K562 treated with DMSO at 1 percent for 24 hours (cell line): ENCODE data around the gene CENPX. TPM values are rescaled to one million over a fixed set of nuclear protein-coding genes. Genes with fewer than 3 reads are reported as not detected.

Experiments
- total RNA-seq: library from RNA; unstranded; fragments of 300-600 nt; gene quantifications from 2 replicates; pipeline ENCODE4 v1.2.3, GENCODE V29; 2022; ENCODE audit warnings: low read depth; ENCODE audit not compliant: insufficient read depth

The CENPX gene
- 146 and 169 TPM in 2 replicates for total RNA-seq

DNA sequence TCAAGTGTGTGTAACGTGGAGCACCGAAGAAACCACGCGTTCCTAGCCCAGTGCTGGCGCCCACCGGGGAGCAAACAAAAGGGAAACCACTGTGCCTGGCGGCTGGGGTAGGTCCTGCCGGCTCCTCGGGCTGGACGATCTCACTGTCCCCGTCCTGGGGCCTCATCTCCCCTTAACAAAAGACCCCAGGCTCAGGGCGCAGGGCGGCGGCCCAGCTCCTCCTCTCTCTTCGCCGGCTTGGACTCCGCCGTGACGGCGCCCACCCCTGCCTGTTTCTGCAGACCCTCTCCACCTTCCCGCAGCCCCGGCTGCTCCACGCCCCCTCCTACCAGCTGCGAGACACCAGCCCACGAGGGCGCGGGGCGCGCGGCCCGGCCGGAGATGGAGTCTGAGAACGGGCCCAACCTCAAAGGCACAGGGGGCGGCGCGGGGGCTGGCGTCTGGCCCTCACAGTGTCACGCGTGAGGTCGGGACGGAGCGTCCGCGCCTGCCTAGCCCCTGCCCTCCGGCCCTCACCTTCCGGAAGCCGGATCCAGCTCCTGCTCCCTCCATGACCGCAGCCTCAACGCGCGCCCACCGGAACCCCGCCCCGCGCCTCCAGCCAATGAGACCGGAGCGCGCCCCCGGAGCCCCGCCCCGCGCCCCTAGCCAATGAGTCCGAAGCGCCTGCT is at the start of gene CENPX:
TSS of gene CENPX (minus strand) at position 569 of the 671 bp plus-strand sequence. CDS start at position 552, 17 bp downstream.

DNA sequence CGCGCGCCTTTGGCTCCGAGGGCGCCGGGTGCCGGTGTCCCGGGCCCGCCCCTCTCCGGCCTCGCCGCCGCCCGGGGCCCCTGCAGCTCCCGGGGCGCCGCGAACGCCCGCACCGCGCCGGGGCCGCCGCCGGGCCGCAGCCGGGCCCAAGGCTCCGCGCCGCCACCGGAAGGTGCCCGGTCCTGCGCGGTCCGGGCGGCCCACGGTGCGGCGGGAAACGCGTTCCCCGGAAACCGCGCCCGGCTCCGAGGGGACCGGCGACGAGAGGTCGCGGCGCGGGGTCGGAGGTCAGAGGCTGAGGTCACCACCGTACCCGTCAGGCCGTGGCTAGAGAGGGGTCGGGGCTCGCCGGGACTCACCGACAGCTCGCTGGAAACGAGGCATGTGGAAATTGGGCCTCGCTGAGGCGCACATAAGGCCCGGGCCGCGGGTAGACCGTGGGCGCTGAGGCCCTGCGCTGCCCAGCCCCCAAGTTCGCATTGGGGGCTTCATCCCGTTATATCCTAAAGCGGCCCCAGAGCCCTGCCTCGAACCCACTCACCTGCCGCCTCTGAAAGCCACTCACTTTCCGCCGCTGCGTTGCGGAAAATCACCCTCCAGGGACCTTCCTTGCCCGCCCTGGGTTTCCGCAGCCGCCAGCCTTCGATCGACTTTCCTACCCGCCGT is 43.1 kb upstream of the CENPX start, which contains the start of gene DUS1L:
TSS of gene DUS1L (minus strand) at position 167 of the 666 bp plus-strand sequence. CDS start 745 bp downstream, outside the sequence.

GRCh38 chr17:82051776-82052637 is 29.3 kb upstream of the CENPX start, which contains the start of the genes GPS1 and RFNG:
Gene GPS1, plus strand, starts transcription at chr17:82051898. Its CDS starts 34 bp downstream, at chr17:82051932.
Gene RFNG, minus strand, starts transcription at chr17:82051811. Its CDS starts 45 bp downstream, at chr17:82051766.

DNA sequence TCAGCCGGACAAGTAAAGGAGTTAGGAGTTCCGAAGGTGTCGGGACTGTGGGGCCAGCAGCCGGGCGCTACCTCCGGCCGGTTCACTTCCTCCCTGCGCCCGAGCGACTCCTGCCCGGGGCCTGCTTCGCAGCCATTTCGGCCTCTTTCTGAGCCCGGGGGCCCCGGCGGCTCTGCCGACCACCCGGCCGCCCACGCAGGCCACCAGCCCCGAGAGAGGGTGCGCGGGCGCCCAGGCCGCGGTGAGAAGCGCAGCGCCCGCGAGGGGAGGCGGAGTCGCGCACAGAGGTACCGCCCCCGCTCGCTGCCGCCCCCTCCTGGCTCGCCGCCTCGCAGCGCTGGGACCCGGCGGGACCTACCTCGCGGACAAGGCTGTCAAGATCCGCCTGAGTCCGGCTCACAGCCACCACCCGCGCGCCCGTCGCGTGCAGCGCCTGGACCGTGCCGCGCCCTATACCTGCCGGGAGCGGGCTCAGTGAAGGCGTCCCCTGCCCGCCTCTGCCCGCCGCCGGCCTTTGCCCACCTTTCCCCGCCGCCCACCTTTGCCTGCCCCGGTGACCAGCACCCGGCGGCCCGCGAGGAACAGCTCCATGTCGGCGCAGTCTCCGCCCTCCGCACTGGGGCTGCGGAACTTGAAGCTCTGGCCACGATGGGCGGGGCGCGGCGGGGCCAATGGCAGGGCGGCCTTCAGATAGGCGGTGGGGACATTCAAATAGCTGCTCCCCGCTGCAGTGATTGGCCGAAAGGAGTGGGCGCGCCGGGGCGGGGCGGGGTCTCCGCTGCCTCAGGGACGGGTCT is 14.6 kb upstream of the CENPX start, which contains the start of gene DCXR:
TSS of gene DCXR (minus strand) at position 606 of the 797 bp plus-strand sequence. CDS start at position 591, 15 bp downstream.

GRCh38 chr17:82031303-82031884 is 8.7 kb upstream of the CENPX start, which contains the start of gene RAC3:
Gene RAC3, plus strand, starts transcription at chr17:82031678. Its CDS starts 84 bp downstream, at chr17:82031762.

DNA sequence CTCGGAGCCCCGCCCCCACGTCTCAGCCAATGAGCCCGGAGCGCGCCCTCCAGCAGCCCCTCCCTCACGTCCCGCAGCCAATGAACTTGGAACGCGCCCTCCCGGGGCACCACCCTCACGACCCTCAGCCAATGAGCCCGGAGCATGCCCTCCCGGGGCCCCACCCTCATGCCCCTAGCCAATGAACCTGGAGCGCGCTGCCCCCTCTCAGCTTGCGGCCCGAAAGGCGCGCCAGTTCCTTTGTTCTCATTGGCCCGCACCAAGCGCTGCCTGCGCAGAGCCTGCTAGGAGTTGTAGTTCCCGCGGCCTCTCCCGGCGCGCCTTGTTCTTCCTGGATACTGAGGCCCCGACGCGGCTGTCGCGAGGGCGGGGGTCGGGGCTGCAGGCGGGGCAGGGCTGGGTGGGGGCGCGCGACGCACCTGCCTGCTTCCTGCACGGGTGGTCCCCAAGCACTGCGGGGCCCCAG is 336 bp upstream of the CENPX start, which contains the start of gene LRRC45:
TSS of gene LRRC45 (plus strand) at position 325 of the 466 bp plus-strand sequence. CDS start 339 bp downstream, outside the sequence.

DNA sequence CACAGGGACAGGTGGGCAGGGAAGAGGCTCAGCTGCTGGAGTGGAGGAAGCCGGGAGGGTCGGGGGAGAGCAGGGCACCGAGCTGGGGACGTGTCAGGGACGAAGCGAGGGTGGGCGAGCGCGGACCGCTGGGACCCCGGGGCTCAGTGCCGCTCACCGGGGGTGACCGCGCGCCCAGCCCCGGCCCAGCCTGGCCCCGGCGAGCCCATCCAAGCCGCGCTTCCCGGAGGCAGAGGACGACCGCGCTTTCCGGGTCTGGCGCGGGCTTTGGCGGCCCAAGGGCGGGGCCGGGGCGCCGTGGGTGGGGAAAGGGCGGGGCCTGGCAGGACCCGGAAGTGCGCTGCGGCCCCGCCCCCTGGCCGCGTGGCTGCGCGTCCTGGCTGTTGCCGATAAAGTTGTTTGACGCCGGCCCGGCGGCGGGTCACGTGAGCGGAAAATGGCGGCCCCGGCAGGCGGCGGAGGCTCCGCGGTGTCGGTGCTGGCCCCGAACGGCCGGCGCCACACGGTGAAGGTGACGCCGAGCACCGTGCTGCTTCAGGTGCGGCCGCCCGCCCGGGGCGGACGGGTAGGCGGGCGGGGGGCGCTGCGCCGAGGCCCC is 45.4 kb downstream of the CENPX start, which contains the start of gene ASPSCR1:
TSS of gene ASPSCR1 (plus strand) at position 419 of the 598 bp plus-strand sequence. CDS start at position 437, 18 bp downstream.

Other genes starting within 250 kb of the CENPX start
- gene GCGR, start 218.7 kb downstream of the CENPX start, total RNA-seq: not detected in 2 replicates
- gene MCRIP1, start 189.6 kb downstream of the CENPX start, total RNA-seq: 252 and 259 TPM in 2 replicates
- gene PPP1R27, start 187.8 kb downstream of the CENPX start, total RNA-seq: 1.0 TPM in 1 of 2 replicates, not detected in the other
- gene P4HB, start 162.3 kb downstream of the CENPX start, total RNA-seq: 656 and 712 TPM in 2 replicates
- gene ARHGDIA, start 151.5 kb downstream of the CENPX start, total RNA-seq: 324 and 357 TPM in 2 replicates
- 140 and 157 TPM in 2 replicates for gene ALYREF, start 131.3 kb downstream of the CENPX start, total RNA-seq
- 618 and 662 TPM in 2 replicates for gene ANAPC11, start 131.2 kb downstream of the CENPX start, total RNA-seq
- gene NPB, start 120.6 kb downstream of the CENPX start, total RNA-seq: 3.9 and 5.7 TPM in 2 replicates
- gene PCYT2, start 111.5 kb downstream of the CENPX start, total RNA-seq: 51.5 and 62.4 TPM in 2 replicates
- 49.3 and 56.8 TPM in 2 replicates for gene SIRT7, start 104.7 kb downstream of the CENPX start, total RNA-seq
- 57.8 and 60.4 TPM in 2 replicates for gene MAFG, start 95.1 kb downstream of the CENPX start, total RNA-seq
- gene PYCR1, start 85.6 kb downstream of the CENPX start, total RNA-seq: 194 and 235 TPM in 2 replicates
- gene MYADML2, start 75.6 kb downstream of the CENPX start, total RNA-seq: not detected in 2 replicates
- gene NOTUM, start 61.7 kb downstream of the CENPX start, total RNA-seq: 6.4 and 9.9 TPM in 2 replicates
- gene ASPSCR1, start 45.2 kb downstream of the CENPX start, total RNA-seq: 43.2 and 43.6 TPM in 2 replicates
- gene LRRC45, start 427 bp upstream of the CENPX start, total RNA-seq: 14.3 and 16.2 TPM in 2 replicates
- 64.4 and 76.8 TPM in 2 replicates for gene RAC3, start 8.8 kb upstream of the CENPX start, total RNA-seq
- gene DCXR, start 14.8 kb upstream of the CENPX start, total RNA-seq: 391 and 415 TPM in 2 replicates
- 33.5 and 41.3 TPM in 2 replicates for gene RFNG, start 28.9 kb upstream of the CENPX start, total RNA-seq
- 156 and 180 TPM in 2 replicates for gene GPS1, start 29.0 kb upstream of the CENPX start, total RNA-seq
- gene DUS1L, start 42.9 kb upstream of the CENPX start, total RNA-seq: 220 and 240 TPM in 2 replicates
- 161 and 174 TPM in 2 replicates for gene FASN, start 75.4 kb upstream of the CENPX start, total RNA-seq
- 13.4 and 16.2 TPM in 2 replicates for gene CCDC57, start 190.0 kb upstream of the CENPX start, total RNA-seq
- 3.5 and 5.1 TPM in 2 replicates for gene SLC16A3, start 206.2 kb upstream of the CENPX start, total RNA-seq